GM18868 (cell line): ENCODE measurements around the gene FBXO46.
A peak's percentile ranks its signal among the peaks of the same experiment; 100 is the strongest.

ENCODE experiments used
- ATAC-seq: cut with Tn5 transposase; IDR thresholded peaks from one replicate; pipeline ENCODE4 v1.9.1; 2021; ENCODE audit warnings: mild to moderate bottlenecking, moderate library complexity; ENCODE audit not compliant: unreplicated experiment

FBXO46 gene

DNA sequence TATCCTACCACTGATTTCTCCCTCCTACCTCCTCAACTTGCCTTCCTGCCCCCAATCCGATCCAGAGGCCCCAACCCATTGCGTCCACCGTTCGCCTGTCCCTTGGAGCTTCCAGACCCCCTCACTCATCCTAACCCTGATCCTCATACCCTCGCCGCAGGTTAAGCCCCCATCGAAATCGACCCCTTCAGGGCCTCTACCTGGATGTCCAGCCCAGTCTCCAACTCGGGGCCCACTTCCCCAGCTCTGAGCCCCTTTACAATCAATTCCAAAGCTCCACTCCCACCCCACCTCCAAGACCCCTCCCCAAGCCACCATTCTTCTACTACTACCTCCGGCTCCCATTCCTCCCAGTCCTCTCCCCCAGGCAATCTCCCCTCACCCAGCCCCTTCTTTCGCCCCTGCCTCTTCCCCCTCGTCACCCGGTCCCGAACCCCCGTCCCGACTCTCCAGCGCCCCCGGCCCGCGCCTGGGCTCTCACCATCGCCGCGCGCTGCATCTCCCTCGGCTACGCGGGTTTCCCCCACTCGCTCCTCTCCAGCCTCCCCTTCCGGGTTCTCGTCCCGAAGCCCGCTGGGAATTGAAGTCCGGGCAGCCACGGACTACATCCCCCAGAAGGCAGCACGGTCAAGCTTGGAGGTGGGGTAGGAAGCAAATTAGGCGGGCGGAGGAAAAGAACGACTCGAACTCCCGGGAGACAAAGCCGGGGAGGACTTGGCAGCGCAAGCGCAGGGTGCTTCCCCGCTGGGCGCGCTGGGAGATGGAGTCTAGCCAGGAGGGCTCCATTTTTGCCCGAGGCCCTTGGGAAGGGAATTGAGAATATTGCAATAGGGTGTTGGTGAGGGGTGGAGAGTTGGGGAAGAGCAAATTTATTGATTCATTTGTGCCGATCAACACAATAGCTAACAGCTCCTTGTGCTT, at the start of gene FBXO46:
Gene FBXO46, minus strand, starts transcription at position 529 of the 921 bp plus-strand sequence. CDS start 17,401 bp downstream, outside the sequence.
- ATAC-seq: peak; percentile 90

DNA sequence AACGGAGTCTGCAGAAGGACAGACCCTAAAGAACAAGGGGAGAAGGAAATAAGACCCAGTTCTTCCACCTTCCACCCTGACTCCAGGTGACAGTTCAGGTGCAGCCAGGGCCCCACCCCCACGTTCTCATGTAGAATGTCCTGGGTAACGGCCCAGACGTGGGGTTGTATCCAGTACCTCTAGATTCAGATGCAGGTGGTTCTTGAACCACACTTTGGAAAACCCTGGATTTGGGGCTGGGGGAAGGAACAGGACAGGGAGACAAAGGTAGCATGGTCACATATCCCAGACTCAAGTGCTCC, 49.4 kb upstream of the FBXO46 start:
- ATAC-seq: no peak

- ATAC-seq: peak; percentile 87
These were observed 48.8 kb upstream of the FBXO46 start for GRCh38 chr19:45779231-45780145.

DNA sequence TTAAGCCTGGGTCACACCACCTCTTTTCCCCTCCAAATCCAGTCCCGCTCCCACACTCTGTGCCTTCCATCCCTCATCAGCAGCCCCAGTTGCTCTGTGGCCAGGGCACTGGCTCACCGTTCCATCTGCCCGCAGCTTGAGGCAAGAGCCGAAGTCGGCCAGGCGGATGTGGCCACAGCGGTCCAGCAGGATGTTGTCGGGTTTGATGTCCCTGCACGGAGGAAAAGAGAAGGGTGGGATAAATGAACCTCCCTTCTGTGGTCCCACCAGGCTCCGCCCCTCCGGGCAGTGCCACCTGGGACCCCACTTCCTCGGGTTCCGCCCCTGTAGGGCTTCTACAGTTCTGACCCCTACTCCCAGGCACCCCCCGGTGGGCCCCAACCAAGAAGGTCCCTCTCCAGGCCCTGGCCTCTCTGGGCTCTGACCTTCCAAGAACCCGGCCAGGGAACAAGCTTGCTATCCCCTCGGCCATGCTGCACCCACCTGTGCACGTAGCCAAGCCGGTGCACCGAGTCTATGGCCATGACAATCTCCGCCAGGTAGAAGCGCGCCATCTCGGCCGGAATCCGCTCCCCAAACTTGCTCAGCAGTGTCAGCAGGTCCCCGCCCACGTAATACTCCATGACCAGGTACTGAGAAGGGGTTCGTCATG, 47.4 kb upstream of the FBXO46 start:
- no peak for ATAC-seq

DNA sequence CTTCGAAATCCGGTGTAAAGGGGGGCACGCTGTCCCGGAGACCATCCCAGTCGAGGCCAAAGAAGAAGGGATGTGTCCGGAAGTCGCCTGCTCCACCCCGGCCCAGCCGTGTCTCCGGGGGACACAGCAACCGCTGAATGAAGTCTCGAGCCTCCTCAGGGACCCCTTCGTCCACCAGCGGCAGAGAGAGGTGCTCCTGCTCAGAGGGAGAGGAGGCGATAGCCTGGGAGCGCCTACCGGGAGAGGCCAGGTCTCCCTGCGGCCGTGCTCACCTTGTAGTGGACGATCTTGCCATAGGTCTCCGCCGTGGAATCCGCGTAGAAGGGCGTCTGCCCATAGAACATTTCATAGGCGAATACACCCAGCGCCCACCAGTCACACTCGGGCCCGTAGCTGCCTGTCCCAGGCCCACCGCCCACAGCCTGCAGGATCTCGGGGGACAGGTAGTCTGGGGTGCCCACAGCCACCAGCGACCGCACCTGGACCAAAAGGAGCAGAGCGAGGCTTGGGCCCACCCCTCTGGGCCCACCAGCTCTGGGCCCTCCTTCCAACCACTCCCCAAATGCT, 46.8 kb upstream of the FBXO46 start:
- ATAC-seq: no peak

DNA sequence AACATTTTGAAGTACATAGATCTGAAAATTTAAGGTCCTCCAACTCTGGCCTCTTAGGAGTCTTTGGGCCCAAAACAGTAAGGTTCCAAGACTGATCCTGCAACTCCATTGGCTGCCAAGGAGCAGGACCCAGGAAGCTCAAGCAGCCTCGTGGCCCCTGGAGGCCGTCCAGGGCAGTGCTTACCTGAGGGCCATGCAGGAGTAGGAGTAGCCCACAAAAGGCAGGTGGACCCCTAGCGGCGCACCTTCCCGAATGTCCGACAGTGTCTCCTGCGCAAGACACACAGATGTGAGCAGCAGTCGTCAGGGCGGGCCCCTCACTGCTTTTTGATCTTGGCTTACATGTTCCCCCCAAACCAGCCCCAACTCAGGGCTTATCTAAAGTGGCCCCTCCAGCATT, 44.1 kb upstream of the FBXO46 start:
- no peak for ATAC-seq

DNA sequence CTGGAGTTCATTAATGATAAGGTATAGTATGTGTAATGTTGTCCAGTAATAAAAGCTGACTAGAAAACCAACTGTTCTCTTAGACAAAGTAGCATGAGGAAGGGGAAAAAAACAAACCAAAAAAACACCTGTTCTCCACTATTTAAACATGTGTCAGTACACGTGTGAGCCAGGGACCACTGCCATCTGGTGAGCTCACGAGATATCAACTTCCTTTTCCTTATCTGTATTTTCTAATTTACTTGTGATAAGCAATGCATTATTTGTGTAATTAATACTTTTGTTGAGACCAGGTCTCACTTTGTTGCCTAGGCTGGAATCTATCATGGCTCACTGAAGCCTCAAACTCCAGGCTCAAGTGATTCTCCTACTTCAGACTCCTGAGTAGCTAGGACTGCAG, 42.7 kb upstream of the FBXO46 start:
- no peak for ATAC-seq

DNA sequence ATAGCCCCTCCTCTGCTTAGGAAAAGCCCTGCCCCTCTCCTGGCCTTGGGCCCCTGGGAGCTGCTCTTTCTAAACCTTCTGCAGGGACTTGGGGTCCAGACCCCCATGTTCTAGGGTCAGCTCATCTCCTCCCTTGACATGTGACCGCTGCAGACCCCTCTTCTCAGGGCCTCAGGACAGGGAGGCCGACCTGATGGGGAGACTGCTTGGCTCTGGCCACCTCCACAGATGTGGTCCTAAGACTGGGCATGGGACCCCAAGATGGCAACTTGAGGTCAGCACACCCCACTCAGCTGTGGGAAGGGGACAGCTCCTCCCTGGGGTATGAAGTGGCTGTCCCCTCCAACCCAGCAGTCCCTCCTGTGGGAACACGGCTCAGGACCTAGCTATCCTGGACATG, 42.2 kb upstream of the FBXO46 start:
- no peak for ATAC-seq

DNA sequence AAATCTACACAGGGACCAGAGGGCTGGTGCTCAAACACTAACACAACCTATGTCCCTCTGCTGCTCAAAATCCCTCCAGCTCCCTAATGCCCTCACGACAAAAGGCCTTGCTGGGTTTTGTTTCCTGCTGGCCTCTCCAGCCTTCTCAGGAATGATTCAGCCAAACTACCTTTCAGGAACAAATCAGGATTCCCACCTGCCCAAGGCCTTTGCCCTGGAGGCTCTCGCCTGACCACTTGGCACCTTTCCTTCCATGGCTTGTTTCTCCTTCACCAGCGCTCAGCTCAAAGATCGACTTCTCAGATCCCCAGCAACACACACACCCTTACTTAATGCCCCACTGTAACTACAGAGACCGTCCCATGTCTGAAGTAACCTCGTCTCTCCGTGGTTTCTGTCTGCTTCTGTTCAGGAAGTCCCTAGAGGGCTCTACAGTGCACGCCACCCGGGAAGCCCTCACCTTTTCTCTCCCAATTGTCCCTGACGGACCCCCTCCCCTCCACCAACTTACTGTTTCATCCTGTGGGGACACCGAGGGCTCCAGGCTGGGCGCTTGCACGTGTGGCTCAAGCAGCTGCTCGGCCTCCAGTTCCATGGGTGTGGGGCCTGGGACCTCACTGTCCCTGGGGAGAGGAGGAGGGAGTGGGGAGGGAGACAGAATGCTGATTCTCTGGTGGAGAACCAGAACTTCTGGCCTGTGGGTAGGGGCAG, 41.6 kb upstream of the FBXO46 start:
- ATAC-seq: no peak

DNA sequence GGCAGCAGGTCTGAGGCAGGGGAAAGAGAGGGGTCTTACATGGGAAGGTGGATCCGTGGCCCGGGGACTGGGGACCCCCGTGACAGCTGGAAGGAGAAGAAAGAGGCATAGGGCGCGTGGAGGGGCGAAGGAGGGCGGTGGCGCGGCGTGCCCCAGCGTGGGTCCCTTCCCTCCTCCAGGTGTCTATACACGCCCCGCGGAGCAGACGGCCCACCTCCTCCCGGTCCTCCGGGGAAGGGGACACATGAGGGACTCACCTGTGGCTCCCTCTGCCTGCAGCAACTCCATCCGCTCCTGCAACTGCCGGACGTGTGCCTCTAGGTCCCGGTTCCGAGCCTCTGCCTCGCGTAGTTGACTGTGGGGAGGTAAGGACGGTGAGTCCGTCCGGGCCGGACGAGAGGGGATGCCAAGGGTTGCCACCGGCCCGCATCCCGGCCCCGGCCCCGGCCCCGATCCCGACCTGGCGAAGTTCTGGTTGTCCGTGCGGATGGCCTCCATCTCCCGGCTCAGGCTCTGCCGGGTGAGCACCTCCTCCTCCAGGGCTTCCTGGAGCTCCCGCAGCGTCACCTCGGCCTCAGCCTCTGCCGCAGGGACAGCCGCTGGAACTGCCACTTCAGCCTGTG, 40.7 kb upstream of the FBXO46 start:
- ATAC-seq: no peak

- ATAC-seq: peak; percentile 53
These were observed 39.8 kb upstream of the FBXO46 start for GRCh38 chr19:45770192-45771101.

DNA sequence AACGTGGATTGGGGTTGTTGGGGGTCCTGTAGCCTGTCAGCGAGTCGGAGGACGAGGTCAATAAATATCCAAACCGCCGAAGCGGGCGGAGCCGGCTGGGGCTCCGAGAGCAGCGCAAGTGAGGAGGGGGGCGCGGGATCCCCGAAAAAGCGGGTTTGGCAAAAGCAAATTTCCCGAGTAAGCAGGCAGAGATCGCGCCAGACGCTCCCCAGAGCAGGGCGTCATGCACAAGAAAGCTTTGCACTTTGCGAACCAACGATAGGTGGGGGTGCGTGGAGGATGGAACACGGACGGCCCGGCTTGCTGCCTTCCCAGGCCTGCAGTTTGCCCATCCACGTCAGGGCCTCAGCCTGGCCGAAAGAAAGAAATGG, 39.1 kb upstream of the FBXO46 start:
- no peak for ATAC-seq

GRCh38 chr19:45768984-45769782, 38.5 kb upstream of the FBXO46 start, which contains the start of gene SIX5:
Gene SIX5, minus strand, starts transcription at chr19:45769252. Its CDS starts 408 bp downstream, at chr19:45768844.
- ATAC-seq: peak; percentile 59

DNA sequence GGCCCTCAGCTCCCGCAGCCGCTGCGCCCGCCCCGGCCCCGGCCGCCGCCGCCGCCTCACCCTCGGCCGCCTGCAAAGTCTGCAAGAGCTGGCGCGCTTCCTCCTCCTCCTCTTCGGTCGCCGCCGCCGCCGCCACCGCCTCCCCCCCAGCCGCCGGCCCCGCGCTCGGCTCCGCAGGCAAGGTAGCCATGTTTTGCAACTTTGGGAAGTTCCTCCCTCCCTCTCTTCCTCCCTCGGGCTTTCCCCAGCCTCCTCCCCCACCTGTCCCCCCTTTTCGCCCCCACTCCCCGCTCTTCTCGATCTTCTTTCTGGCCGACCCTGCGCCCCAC, 37.9 kb upstream of the FBXO46 start:
- ATAC-seq: no peak

DNA sequence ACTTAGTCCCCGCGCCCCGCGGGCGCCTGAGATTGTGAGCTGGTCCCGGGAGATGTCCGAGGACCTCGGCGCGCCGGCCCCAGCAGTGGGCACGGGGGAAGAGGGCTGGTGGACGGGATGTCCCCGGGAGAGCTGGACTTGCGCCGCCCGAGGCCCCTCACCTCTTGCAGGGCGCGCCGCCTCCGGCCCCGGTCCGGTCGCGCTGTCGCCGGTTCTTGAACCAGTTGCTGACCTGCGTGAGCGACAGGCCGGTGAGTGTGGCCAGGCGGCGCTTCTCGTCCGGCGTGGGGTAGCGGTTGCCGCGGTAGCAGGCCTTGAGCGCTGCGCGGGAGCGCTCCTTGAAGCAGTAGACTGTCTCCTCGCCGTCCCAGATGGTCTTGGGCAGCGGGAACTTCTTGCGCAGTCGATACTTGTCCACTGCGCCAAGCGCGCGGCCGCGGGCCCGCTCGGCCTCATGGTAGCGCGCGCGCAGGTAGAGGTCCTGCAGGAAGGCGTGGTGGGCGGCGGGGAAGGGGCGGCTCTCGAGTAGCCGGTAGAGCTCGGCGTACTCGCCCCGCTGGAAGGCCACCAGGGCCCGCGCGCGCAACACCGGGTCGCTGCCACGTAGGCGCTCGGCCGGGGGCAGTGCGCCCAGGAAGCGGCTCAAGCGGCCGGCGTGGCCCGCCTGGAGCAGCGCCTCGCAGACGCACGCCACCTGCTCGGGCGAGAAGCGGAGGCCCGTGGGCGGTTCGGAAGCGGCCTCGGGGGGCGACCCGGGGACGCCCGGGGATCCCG, 37.4 kb upstream of the FBXO46 start:
- no peak for ATAC-seq

DNA sequence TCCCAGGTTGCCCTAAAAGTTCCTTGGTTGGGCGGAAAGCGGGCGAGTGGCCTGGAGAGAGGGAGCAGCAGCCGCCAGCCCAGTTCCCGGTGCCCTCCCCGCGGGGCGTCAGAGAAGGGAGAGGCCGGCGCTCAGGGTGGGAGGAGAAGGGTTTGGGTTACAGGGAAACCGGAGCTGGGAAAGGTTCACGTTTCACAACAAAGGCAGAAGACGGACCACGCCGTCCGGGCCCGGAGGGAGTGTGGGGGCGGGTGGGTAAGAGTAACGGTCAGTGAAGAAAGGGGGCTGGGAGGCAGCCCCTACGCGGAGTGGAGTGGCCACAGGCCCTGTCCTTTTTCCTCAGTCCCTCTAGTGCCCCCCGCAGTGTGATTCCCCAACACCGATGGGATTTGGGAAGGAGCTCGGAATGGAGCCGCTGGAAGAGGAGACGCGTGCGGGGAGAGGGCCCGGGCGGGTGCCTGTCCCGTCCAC, 36.7 kb upstream of the FBXO46 start:
- ATAC-seq: no peak

- no peak for ATAC-seq
These were observed 36.2 kb upstream of the FBXO46 start for GRCh38 chr19:45766869-45767346.
